Measurements from ENCODE around the gene CDH24.

DNA sequence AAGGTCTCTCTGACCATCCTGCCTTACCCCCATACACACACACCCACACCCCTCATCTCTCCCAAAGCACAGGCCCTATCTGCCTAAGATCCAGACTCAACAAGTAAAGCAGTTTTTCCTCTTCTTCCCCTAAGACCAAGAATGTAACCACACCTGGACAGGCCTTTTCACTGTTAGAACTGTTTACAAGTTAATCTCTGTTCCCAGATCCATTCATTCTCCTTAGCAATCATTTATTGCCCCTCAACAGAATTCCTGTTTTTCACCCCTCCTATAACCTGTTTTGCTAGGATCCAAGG lies 49.4 kb upstream of the CDH24 start:
- TF ChIP-seq CTCF (IDR thresholded peaks at IDR 0.05 in 4 of 5, conservative IDR thresholded peaks at IDR 0.05 in 1 of 5) (no peak), POLR2A (IDR thresholded peaks at IDR 0.05) (no peak)
